Measurements from ENCODE around the gene KRTAP13-2.

KRTAP13-2 gene

GRCh38 chr21:30332681-30333080 is 39.4 kb downstream of the KRTAP13-2 start:
- no peak for TF ChIP-seq CTCF (IDR thresholded peaks at IDR 0.05; ENCODE audit: low read depth, low read length, missing control alignments)
- no peak for DNase-seq (ENCODE audit: low read depth)
- no peak overlapping the region for H3K4me3 ChIP-seq (ENCODE audit: low read depth, low read length)
- in situ Hi-C loops (cut with HindIII; ENCODE audit: low sequenced_read_pairs): no loop called here

GRCh38 chr21:30329203-30329875 is 42.7 kb downstream of the KRTAP13-2 start:
- peak; percentile 41 for DNase-seq (ENCODE audit: low read depth)
- H3K4me3 ChIP-seq (ENCODE audit: low read depth, low read length): no peak overlapping the region
- in situ Hi-C loops (cut with HindIII; ENCODE audit: low sequenced_read_pairs): no loop called here
- TF ChIP-seq CTCF (IDR thresholded peaks at IDR 0.05; ENCODE audit: low read depth, low read length, missing control alignments): no peak

- DNase-seq (ENCODE audit: low read depth): no peak
- in situ Hi-C loops (cut with HindIII; ENCODE audit: low sequenced_read_pairs): no loop called here
- H3K4me3 ChIP-seq (ENCODE audit: low read depth, low read length): no peak overlapping the region
- no peak for TF ChIP-seq CTCF (IDR thresholded peaks at IDR 0.05; ENCODE audit: low read depth, low read length, missing control alignments)
Measured at GRCh38 chr21:30326390-30326789, 45.7 kb downstream of the KRTAP13-2 start.
